Urothelium cell line (cell line): ENCODE results near the gene TGFBR3.

Experiments
- DNase-seq: peaks from one replicate; pipeline ENCODE4 v3.0.0; 2011; ENCODE audit warnings: low spot score, mixed read lengths
- FAIRE-seq: peaks from 2 replicates; lab custom pipeline; 2011; peaks lifted over from hg19 to GRCh38; lab: Jason Lieb, UNC

TGFBR3 gene

GRCh38 chr1:91718877-91719276 is 167.1 kb downstream of the TGFBR3 start:
- no peak for FAIRE-seq

GRCh38 chr1:91718368-91718767 is 167.6 kb downstream of the TGFBR3 start:
- no peak for DNase-seq
- no peak for FAIRE-seq

More at GRCh38 chr1:91718877-91719276, 167.1 kb downstream of the TGFBR3 start:
- no peak for DNase-seq

GRCh38 chr1:91717839-91718238 is 168.1 kb downstream of the TGFBR3 start:
- FAIRE-seq (no peak), DNase-seq (no peak)

GRCh38 chr1:91716339-91716738 is 169.6 kb downstream of the TGFBR3 start:
- no peak for DNase-seq
- no peak for FAIRE-seq

- FAIRE-seq, result no peak
Observed at GRCh38 chr1:91715416-91716000, 170.4 kb downstream of the TGFBR3 start.

GRCh38 chr1:91714867-91715381 is 171.0 kb downstream of the TGFBR3 start:
- FAIRE-seq (no peak), DNase-seq (no peak)

More at GRCh38 chr1:91715416-91716000, 170.4 kb downstream of the TGFBR3 start:
- no peak for DNase-seq

- FAIRE-seq, result no peak
- DNase-seq, result no peak
Observed at GRCh38 chr1:91712981-91713841, 172.7 kb downstream of the TGFBR3 start.

GRCh38 chr1:91712393-91712792 is 173.6 kb downstream of the TGFBR3 start:
- no peak for FAIRE-seq
- DNase-seq, result no peak

GRCh38 chr1:91711504-91712247 is 174.3 kb downstream of the TGFBR3 start:
- no peak for FAIRE-seq

GRCh38 chr1:91710261-91710660 is 175.7 kb downstream of the TGFBR3 start:
- FAIRE-seq (no peak), DNase-seq (no peak)

More at GRCh38 chr1:91711504-91712247, 174.3 kb downstream of the TGFBR3 start:
- DNase-seq, result no peak

- DNase-seq (no peak), FAIRE-seq (no peak)
Observed at GRCh38 chr1:91708691-91709090, 177.3 kb downstream of the TGFBR3 start.

- FAIRE-seq, result no peak
- no peak for DNase-seq
Observed at GRCh38 chr1:91707890-91708218, 178.1 kb downstream of the TGFBR3 start.

GRCh38 chr1:91707114-91707889 is 178.6 kb downstream of the TGFBR3 start:
- DNase-seq (no peak), FAIRE-seq (no peak)

GRCh38 chr1:91706140-91706957 is 179.6 kb downstream of the TGFBR3 start:
- no peak for DNase-seq
- FAIRE-seq, result no peak

- DNase-seq (no peak), FAIRE-seq (no peak)
Observed at GRCh38 chr1:91704746-91705145, 181.2 kb downstream of the TGFBR3 start.

GRCh38 chr1:91703095-91703494 is 182.9 kb downstream of the TGFBR3 start:
- no peak for DNase-seq
- no peak for FAIRE-seq

GRCh38 chr1:91701472-91701869 is 184.5 kb downstream of the TGFBR3 start:
- DNase-seq (no peak), FAIRE-seq (no peak)

- FAIRE-seq, result no peak
- DNase-seq, result no peak
Observed at GRCh38 chr1:91700771-91701471, 185.0 kb downstream of the TGFBR3 start.

- no peak for DNase-seq
Observed at GRCh38 chr1:91700332-91700731, 185.6 kb downstream of the TGFBR3 start.

More at GRCh38 chr1:91700332-91700731, 185.6 kb downstream of the TGFBR3 start:
- no peak for FAIRE-seq
